Body of pancreas (tissue), 4 donors: ENCODE results near the gene SPCS2.

Experiments
- POLR2A ChIP-seq, 3 donors: fragments of 450-650 bp; IDR thresholded peaks; one replicate each; pipeline ENCODE4 v1.6.1; 2016; ENCODE audit warnings: antibody characterized with exemption in 3 of 3, mild to moderate bottlenecking in 2 of 3
- TF ChIP-seq, protein P1 (sequence below), 7 experiments: fragments of 450-650 bp in 4 of 7; fragments of 200-600 bp in 3 of 7; sonication (generic) in 3 of 7; IDR thresholded peaks; one replicate each; pipeline ENCODE4 v1.5.1; 2016 to 2019; ENCODE audit warnings: antibody characterized with exemption in 7 of 7

DNA sequence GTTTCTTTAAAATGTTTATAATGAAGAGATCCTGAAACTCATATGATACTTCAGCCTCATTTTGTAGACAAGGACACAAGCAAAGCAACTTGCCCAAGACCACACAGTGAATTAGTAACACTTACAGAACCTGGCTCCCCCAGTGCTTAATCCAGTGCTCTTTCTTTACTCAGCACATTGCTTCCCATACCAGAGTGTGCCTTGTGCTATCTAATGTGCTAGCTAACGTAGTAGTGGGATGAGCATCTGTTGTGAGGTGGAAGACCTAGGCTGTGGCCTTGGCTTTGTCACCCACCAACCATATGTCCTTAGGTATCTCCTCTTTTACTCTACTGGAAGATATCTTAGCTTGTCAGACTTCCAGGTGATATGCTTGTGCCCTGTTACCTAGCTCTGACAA, 5.1 kb downstream of the SPCS2 start:
- TF ChIP-seq, protein P1, sequence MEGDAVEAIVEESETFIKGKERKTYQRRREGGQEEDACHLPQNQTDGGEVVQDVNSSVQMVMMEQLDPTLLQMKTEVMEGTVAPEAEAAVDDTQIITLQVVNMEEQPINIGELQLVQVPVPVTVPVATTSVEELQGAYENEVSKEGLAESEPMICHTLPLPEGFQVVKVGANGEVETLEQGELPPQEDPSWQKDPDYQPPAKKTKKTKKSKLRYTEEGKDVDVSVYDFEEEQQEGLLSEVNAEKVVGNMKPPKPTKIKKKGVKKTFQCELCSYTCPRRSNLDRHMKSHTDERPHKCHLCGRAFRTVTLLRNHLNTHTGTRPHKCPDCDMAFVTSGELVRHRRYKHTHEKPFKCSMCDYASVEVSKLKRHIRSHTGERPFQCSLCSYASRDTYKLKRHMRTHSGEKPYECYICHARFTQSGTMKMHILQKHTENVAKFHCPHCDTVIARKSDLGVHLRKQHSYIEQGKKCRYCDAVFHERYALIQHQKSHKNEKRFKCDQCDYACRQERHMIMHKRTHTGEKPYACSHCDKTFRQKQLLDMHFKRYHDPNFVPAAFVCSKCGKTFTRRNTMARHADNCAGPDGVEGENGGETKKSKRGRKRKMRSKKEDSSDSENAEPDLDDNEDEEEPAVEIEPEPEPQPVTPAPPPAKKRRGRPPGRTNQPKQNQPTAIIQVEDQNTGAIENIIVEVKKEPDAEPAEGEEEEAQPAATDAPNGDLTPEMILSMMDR (IDR thresholded peaks at IDR 0.05) = no peak
- no peak for TF ChIP-seq POLR2A (IDR thresholded peaks at IDR 0.05)
